ENCODE data around the gene PWP1. TPM values are rescaled to one million over a fixed set of nuclear protein-coding genes. Genes with fewer than 3 reads are reported as not detected.

The PWP1 gene
- total and polyA plus RNA-seq, 2 experiments from 2014 or later = 110 to 211 TPM

DNA sequence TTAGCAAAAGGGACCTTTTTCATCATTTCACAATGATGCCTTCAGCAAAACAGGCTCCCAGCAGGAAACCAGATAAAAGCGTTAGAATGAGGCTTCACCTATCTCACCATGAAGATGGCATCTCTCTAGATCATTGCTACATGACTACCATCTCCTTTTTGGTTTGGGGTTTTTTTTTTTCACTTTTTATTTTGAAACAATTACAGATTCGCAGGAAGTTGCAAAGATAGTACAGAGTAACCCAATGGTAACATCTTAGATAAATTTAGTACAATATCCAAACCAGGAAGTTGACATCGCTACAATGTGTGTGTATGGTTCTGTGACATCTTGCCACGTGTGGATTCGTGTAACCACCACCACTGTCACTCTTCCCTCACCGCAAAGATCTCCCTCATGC is 22.3 kb upstream of the PWP1 start (continued):
- TF ChIP-seq NANOG (IDR thresholded peaks at IDR 0.05; ENCODE audit: borderline replicate concordance) (no peak), EZH2phosphoT487 (IDR thresholded peaks at IDR 0.05; ENCODE audit: unreplicated experiment) (no peak), EZH2 (IDR thresholded peaks at IDR 0.05; ENCODE audit: low read depth, unreplicated experiment) (no peak), JUNB (IDR thresholded peaks at IDR 0.05; ENCODE audit: unreplicated experiment) (no peak), STAT1 (IDR thresholded peaks at IDR 0.05; ENCODE audit: unreplicated experiment) (no peak)

DNA sequence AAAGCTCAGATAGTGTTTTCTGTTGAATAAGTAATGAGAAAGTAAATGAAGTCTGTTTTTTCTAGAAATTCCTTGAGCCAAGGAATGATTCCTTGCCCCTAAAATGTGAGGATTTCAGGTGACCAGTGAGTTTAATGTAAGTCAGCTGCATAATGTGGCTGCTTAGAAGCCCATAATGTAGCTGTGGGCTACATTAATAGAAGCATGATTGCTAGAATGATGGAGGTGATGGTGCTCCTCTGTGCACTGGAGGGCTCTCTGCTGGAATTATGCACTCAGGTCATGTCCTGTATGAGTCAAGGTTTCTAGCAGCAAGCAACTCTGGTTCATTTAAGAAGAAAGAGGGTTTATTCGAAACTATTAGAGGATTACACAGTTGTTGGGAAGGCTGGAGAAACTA is 19.6 kb upstream of the PWP1 start:
- peaks cover 37% of the 10 kb centered on the region for H3K4me1 Mint-ChIP-seq
- DNase-seq (ENCODE audit: low spot score) (no peak), ATAC-seq (no peak)
- Histone ChIP-seq H3K36me3 (ENCODE audit: insufficient read depth) (no peaks in the 10 kb centered on the region), H3K4me3 (no peak overlapping the region), H3K27ac (ENCODE audit: low read depth) (no peak overlapping the region), H3K4me1 (ENCODE audit: insufficient read depth) (peaks cover 38% of the 10 kb centered on the region), H3K9me2 (ENCODE audit: insufficient read depth) (peaks cover 6% of the 10 kb centered on the region; the same call in 1 of the 2 replicates), H4K20me1 (replicated peaks; ENCODE audit: insufficient read depth) (no peaks in the 10 kb centered on the region; the same call in 1 of the 2 replicates), H2AFZ (peak overlapping the region; percentile 94; the same call in 1 of the 2 replicates), H3K4me2 (no peak overlapping the region), H3K27me3 (ENCODE audit: insufficient read depth) (no peaks in the 10 kb centered on the region), H3K79me2 (replicated peaks; ENCODE audit: insufficient read depth) (no peaks in the 10 kb centered on the region), H3F3A (replicated peaks; ENCODE audit: low read depth) (0 out of 2 replicates have a peak, but pooled peaks cover 6% of the 10 kb centered on the region)
- H3K27ac Mint-ChIP-seq = no peak overlapping the region
- H3K9me3 Mint-ChIP-seq = no peaks in the 10 kb centered on the region
- H3K27me3 Mint-ChIP-seq (ENCODE audit: insufficient read depth, low read depth, poor library complexity) = peaks cover 15% of the 10 kb centered on the region
- H3K36me3 Mint-ChIP-seq (ENCODE audit: low read depth) = no peaks in the 10 kb centered on the region; the same call in 2 of the 3 replicates
- H3K4me3 Mint-ChIP-seq = no peak overlapping the region
- TF ChIP-seq NANOG (IDR thresholded peaks at IDR 0.05; ENCODE audit: borderline replicate concordance) (no peak), ZNF114 (CRISPR knock-in tag; IDR thresholded peaks at IDR 0.05) (no peak), STAT1 (IDR thresholded peaks at IDR 0.05; ENCODE audit: unreplicated experiment) (no peak), POLR2AphosphoS5 (IDR thresholded peaks at IDR 0.05; ENCODE audit: low read depth) (no peak), JUNB (IDR thresholded peaks at IDR 0.05; ENCODE audit: unreplicated experiment) (no peak), CREB1 (CRISPR knock-in tag; IDR thresholded peaks at IDR 0.05; ENCODE audit: low read depth) (no peak), EZH2 (IDR thresholded peaks at IDR 0.05; ENCODE audit: low read depth, unreplicated experiment) (no peak), EZH2phosphoT487 (IDR thresholded peaks at IDR 0.05; ENCODE audit: unreplicated experiment) (no peak), ZNF331 (CRISPR knock-in tag; IDR thresholded peaks at IDR 0.05; ENCODE audit: low read depth) (no peak)
- TF ChIP-seq, protein P1, sequence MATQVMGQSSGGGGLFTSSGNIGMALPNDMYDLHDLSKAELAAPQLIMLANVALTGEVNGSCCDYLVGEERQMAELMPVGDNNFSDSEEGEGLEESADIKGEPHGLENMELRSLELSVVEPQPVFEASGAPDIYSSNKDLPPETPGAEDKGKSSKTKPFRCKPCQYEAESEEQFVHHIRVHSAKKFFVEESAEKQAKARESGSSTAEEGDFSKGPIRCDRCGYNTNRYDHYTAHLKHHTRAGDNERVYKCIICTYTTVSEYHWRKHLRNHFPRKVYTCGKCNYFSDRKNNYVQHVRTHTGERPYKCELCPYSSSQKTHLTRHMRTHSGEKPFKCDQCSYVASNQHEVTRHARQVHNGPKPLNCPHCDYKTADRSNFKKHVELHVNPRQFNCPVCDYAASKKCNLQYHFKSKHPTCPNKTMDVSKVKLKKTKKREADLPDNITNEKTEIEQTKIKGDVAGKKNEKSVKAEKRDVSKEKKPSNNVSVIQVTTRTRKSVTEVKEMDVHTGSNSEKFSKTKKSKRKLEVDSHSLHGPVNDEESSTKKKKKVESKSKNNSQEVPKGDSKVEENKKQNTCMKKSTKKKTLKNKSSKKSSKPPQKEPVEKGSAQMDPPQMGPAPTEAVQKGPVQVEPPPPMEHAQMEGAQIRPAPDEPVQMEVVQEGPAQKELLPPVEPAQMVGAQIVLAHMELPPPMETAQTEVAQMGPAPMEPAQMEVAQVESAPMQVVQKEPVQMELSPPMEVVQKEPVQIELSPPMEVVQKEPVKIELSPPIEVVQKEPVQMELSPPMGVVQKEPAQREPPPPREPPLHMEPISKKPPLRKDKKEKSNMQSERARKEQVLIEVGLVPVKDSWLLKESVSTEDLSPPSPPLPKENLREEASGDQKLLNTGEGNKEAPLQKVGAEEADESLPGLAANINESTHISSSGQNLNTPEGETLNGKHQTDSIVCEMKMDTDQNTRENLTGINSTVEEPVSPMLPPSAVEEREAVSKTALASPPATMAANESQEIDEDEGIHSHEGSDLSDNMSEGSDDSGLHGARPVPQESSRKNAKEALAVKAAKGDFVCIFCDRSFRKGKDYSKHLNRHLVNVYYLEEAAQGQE (IDR thresholded peaks at IDR 0.05; ENCODE audit: unreplicated experiment) = no peak
- TF ChIP-seq, protein P2, sequence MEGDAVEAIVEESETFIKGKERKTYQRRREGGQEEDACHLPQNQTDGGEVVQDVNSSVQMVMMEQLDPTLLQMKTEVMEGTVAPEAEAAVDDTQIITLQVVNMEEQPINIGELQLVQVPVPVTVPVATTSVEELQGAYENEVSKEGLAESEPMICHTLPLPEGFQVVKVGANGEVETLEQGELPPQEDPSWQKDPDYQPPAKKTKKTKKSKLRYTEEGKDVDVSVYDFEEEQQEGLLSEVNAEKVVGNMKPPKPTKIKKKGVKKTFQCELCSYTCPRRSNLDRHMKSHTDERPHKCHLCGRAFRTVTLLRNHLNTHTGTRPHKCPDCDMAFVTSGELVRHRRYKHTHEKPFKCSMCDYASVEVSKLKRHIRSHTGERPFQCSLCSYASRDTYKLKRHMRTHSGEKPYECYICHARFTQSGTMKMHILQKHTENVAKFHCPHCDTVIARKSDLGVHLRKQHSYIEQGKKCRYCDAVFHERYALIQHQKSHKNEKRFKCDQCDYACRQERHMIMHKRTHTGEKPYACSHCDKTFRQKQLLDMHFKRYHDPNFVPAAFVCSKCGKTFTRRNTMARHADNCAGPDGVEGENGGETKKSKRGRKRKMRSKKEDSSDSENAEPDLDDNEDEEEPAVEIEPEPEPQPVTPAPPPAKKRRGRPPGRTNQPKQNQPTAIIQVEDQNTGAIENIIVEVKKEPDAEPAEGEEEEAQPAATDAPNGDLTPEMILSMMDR (conservative IDR thresholded peaks at IDR 0.05; ENCODE audit: low read depth in 2 of 2) = no peak
- TF ChIP-seq, protein P3, sequence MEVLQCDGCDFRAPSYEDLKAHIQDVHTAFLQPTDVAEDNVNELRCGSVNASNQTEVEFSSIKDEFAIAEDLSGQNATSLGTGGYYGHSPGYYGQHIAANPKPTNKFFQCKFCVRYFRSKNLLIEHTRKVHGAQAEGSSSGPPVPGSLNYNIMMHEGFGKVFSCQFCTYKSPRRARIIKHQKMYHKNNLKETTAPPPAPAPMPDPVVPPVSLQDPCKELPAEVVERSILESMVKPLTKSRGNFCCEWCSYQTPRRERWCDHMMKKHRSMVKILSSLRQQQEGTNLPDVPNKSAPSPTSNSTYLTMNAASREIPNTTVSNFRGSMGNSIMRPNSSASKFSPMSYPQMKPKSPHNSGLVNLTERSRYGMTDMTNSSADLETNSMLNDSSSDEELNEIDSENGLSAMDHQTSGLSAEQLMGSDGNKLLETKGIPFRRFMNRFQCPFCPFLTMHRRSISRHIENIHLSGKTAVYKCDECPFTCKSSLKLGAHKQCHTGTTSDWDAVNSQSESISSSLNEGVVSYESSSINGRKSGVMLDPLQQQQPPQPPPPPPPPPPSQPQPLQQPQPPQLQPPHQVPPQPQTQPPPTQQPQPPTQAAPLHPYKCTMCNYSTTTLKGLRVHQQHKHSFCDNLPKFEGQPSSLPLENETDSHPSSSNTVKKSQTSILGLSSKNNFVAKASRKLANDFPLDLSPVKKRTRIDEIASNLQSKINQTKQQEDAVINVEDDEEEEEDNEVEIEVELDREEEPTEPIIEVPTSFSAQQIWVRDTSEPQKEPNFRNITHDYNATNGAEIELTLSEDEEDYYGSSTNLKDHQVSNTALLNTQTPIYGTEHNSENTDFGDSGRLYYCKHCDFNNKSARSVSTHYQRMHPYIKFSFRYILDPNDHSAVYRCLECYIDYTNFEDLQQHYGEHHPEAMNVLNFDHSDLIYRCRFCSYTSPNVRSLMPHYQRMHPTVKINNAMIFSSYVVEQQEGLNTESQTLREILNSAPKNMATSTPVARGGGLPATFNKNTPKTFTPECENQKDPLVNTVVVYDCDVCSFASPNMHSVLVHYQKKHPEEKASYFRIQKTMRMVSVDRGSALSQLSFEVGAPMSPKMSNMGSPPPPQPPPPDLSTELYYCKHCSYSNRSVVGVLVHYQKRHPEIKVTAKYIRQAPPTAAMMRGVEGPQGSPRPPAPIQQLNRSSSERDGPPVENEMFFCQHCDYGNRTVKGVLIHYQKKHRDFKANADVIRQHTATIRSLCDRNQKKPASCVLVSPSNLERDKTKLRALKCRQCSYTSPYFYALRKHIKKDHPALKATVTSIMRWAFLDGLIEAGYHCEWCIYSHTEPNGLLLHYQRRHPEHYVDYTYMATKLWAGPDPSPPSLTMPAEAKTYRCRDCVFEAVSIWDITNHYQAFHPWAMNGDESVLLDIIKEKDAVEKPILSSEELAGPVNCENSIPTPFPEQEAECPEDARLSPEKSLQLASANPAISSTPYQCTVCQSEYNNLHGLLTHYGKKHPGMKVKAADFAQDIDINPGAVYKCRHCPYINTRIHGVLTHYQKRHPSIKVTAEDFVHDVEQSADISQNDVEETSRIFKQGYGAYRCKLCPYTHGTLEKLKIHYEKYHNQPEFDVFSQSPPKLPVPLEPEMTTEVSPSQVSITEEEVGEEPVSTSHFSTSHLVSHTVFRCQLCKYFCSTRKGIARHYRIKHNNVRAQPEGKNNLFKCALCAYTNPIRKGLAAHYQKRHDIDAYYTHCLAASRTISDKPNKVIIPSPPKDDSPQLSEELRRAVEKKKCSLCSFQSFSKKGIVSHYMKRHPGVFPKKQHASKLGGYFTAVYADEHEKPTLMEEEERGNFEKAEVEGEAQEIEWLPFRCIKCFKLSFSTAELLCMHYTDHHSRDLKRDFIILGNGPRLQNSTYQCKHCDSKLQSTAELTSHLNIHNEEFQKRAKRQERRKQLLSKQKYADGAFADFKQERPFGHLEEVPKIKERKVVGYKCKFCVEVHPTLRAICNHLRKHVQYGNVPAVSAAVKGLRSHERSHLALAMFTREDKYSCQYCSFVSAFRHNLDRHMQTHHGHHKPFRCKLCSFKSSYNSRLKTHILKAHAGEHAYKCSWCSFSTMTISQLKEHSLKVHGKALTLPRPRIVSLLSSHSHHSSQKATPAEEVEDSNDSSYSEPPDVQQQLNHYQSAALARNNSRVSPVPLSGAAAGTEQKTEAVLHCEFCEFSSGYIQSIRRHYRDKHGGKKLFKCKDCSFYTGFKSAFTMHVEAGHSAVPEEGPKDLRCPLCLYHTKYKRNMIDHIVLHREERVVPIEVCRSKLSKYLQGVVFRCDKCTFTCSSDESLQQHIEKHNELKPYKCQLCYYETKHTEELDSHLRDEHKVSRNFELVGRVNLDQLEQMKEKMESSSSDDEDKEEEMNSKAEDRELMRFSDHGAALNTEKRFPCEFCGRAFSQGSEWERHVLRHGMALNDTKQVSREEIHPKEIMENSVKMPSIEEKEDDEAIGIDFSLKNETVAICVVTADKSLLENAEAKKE (CRISPR knock-in tag; IDR thresholded peaks at IDR 0.05) = no peak
- TF ChIP-seq, protein P4, sequence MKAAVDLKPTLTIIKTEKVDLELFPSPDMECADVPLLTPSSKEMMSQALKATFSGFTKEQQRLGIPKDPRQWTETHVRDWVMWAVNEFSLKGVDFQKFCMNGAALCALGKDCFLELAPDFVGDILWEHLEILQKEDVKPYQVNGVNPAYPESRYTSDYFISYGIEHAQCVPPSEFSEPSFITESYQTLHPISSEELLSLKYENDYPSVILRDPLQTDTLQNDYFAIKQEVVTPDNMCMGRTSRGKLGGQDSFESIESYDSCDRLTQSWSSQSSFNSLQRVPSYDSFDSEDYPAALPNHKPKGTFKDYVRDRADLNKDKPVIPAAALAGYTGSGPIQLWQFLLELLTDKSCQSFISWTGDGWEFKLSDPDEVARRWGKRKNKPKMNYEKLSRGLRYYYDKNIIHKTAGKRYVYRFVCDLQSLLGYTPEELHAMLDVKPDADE (IDR thresholded peaks at IDR 0.05) = no peak

Data from GM23338 (cell line).